Kidney (tissue), 2 donors: Measurements from ENCODE around the gene EMP3. TPM values are rescaled to one million over a fixed set of nuclear protein-coding genes. Genes with fewer than 3 reads are reported as not detected.

Source experiments
- polyA plus RNA-seq: library from polyadenylated mRNA; stranded (reverse); fragments of 350-450 nt; fragmentation: Illumina TruSeq; extraction: RNeasy Lipid Tissue Mini Kit (QIAGEN cat#74804); gene quantifications from one replicate; pipeline ENCODE4 v1.2.3, GENCODE V29; 2014; ENCODE audit warnings: low read depth, low replicate concordance; ENCODE audit not compliant: insufficient read depth
- total RNA-seq: library from RNA; stranded (reverse); fragmentation: NEBNext Ultra II Directional; extraction: Animal tissue kit (Norgen Biotek cat#: 25700); gene quantifications from one replicate; pipeline ENCODE4 v1.2.1, GENCODE V29; 2021
- donor health status: DM: yes; HTN: yes; CAD: no.

The EMP3 gene
- total and polyA plus RNA-seq, 2 donors from 2014 or later, result 75.9 to 78.6 TPM

Other genes with a start within 250 kb of the EMP3 start
- gene PLA2G4C, start 214.7 kb upstream of the EMP3 start, total RNA-seq, result 16.5 TPM
- 11.0 TPM for gene PLA2G4C, start 214.7 kb upstream of the EMP3 start, polyA plus RNA-seq
- gene LIG1, start 155.2 kb upstream of the EMP3 start, total RNA-seq, result 25.9 TPM
- gene LIG1, start 155.2 kb upstream of the EMP3 start, polyA plus RNA-seq, result 14.0 TPM
- gene ZSWIM9, start 154.9 kb upstream of the EMP3 start, total RNA-seq, result 7.8 TPM
- gene ZSWIM9, start 154.9 kb upstream of the EMP3 start, polyA plus RNA-seq, result 5.5 TPM
- gene CARD8, start 69.6 kb upstream of the EMP3 start, total RNA-seq, result 53.1 TPM
- 11.4 TPM for gene CARD8, start 69.6 kb upstream of the EMP3 start, polyA plus RNA-seq
- 1.2 TPM for gene ZNF114, start 55.5 kb upstream of the EMP3 start, total RNA-seq
- gene ZNF114, start 55.5 kb upstream of the EMP3 start, polyA plus RNA-seq, result 0.17 TPM
- 9.2 TPM for gene TMEM143, start 38.4 kb downstream of the EMP3 start, total RNA-seq
- gene TMEM143, start 38.4 kb downstream of the EMP3 start, polyA plus RNA-seq, result 15.7 TPM
- gene SYNGR4, start 38.8 kb downstream of the EMP3 start, total RNA-seq, result not detected
- not detected for gene SYNGR4, start 38.8 kb downstream of the EMP3 start, polyA plus RNA-seq
- gene KDELR1, start 66.0 kb downstream of the EMP3 start, total RNA-seq, result 169 TPM
- gene KDELR1, start 66.0 kb downstream of the EMP3 start, polyA plus RNA-seq, result 204 TPM
- 0.54 TPM for gene GRIN2D, start 68.1 kb downstream of the EMP3 start, total RNA-seq
- 0.13 TPM for gene GRIN2D, start 68.1 kb downstream of the EMP3 start, polyA plus RNA-seq
- gene GRWD1, start 120.4 kb downstream of the EMP3 start, total RNA-seq, result 34.0 TPM
- 19.0 TPM for gene GRWD1, start 120.4 kb downstream of the EMP3 start, polyA plus RNA-seq
- 1.0 TPM for gene KCNJ14, start 130.0 kb downstream of the EMP3 start, total RNA-seq
- gene KCNJ14, start 130.0 kb downstream of the EMP3 start, polyA plus RNA-seq, result 0.28 TPM
- gene CYTH2, start 143.8 kb downstream of the EMP3 start, total RNA-seq, result 96.1 TPM
- 51.0 TPM for gene CYTH2, start 143.8 kb downstream of the EMP3 start, polyA plus RNA-seq
- gene LMTK3, start 186.3 kb downstream of the EMP3 start, total RNA-seq, result 8.4 TPM
- 4.2 TPM for gene LMTK3, start 186.3 kb downstream of the EMP3 start, polyA plus RNA-seq
- 2.3 TPM for gene SULT2B1, start 226.6 kb downstream of the EMP3 start, total RNA-seq
- gene SULT2B1, start 226.6 kb downstream of the EMP3 start, polyA plus RNA-seq, result 2.3 TPM